Measurements from ENCODE around the gene TGFBR3. TPM values are rescaled to one million over a fixed set of nuclear protein-coding genes. Genes with fewer than 3 reads are reported as not detected.

The TGFBR3 gene
- total and polyA plus RNA-seq, 8 donors: 6.0 to 34.8 (median 21.4) TPM

DNA sequence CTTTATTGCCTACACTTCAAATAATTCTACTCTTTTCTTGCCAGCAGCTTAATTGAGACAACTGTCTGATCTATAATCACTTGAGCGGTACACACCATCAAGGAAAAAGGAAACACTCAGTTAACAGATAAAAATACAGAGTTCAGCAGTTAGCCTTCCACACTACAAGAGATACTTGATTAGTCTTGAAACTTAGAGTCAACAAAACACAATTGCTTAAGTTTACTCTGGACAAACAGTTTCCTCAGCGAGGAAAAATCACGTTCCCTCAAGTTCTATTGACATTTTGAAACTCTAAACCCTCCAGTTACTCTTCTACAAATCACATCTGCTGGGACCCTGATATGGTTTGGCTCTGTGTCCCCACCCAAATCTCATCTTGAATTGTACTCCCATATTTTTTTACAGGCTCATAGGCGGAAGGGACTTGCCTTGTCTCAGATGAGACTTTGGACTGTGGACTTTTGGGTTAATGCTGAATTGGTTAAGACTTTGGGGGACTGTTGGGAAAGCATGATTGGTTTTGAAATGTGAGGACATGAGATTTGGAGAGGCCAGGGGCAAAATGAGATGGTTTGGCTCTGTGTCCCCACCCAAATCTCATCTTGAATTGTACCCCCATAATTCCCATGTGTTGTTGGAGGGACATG is 244.9 kb downstream of the TGFBR3 start:
- 36 to 38% methylated on average over 4 of the region's 4 CpGs for WGBS, 2 donors
- DNase-seq: no peak
- ATAC-seq: no peak
- TF ChIP-seq, protein P1, sequence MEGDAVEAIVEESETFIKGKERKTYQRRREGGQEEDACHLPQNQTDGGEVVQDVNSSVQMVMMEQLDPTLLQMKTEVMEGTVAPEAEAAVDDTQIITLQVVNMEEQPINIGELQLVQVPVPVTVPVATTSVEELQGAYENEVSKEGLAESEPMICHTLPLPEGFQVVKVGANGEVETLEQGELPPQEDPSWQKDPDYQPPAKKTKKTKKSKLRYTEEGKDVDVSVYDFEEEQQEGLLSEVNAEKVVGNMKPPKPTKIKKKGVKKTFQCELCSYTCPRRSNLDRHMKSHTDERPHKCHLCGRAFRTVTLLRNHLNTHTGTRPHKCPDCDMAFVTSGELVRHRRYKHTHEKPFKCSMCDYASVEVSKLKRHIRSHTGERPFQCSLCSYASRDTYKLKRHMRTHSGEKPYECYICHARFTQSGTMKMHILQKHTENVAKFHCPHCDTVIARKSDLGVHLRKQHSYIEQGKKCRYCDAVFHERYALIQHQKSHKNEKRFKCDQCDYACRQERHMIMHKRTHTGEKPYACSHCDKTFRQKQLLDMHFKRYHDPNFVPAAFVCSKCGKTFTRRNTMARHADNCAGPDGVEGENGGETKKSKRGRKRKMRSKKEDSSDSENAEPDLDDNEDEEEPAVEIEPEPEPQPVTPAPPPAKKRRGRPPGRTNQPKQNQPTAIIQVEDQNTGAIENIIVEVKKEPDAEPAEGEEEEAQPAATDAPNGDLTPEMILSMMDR (IDR thresholded peaks at IDR 0.05): no peak
- no peak for FAIRE-seq
- Histone ChIP-seq H3K4me3 (no peak overlapping the region), H3K27me3 (no peaks in the 10 kb centered on the region), H3K9me3 (no peaks in the 10 kb centered on the region), H3K27ac (no peak overlapping the region), H3K4me1 (no peaks in the 10 kb centered on the region), H3K36me3 (no peaks in the 10 kb centered on the region)
- intact Hi-C loops (cut with DNase I): no loop called here

DNA sequence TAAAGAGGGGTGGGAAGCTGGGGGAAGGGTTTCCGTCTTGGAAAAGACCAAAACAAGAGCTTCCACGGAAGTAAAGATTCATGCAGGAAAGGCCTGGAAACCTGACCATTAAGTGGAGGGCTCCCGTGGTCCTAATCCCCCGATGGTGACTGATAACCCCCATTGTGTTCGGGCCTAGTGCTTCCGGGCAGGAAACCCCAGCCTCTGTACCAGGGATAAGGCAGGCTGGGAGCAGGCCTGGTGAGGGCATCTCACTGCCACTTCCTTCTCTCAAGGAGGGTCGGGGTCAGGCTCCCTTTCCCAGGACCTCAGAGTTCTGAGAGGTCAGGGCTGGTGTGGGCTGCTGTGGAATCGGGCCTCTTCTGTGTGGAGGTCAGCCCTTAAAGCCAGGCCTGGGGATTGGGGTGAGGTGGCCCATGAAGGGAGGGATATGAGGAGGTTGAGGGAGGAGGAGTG is 248.4 kb downstream of the TGFBR3 start:
- Histone ChIP-seq H3K9me3 (no peaks in the 10 kb centered on the region), H3K27ac (no peak overlapping the region)
- ATAC-seq: no peak

DNA sequence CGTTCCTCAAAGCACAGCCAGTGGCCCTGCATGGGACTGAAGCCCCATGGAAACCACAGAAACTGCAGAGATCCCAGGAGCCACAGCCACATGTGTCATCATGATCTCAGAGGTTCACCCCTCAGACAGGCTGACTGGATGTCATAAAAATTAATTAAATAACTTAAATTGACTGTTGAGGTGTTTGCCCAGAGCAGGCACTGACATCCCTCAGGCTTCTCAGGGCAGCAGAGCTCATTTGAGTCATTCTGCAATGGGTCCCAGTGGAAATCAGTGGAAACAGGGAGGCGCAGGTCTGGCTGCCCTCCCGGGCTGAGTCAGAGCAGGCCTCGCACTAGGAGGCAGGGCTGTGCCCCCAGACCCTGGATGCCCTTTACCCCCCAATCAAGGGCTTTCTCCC is 250.2 kb downstream of the TGFBR3 start:
- DNase-seq (no peak), ATAC-seq (no peak), FAIRE-seq (no peak)
- peaks cover 0 to 1% (median 0%) of the 10 kb centered on the region in 4 donors for H3K9me3 ChIP-seq
- H3K36me3 ChIP-seq: no peaks in the 10 kb centered on the region
- 86 to 89% methylated on average over 4 of the region's 4 CpGs for WGBS, 2 donors
- no peak overlapping the region for H3K27ac ChIP-seq
- H3K4me1 ChIP-seq: no peaks in the 10 kb centered on the region
- H3K27me3 ChIP-seq: no peaks in the 10 kb centered on the region
- TF ChIP-seq, protein P1 (IDR thresholded peaks at IDR 0.05): no peak
- intact Hi-C loops (cut with DNase I): no loop called here
- no peak overlapping the region for H3K4me3 ChIP-seq

More for the DNA sequence above, 248.4 kb downstream of the TGFBR3 start:
- intact Hi-C loops (cut with DNase I): no loop called here
- WGBS, 2 donors: 79 to 85% methylated on average over 8 of the region's 8 CpGs
- DNase-seq: no peak
- no peak overlapping the region for H3K4me3 ChIP-seq
- no peaks in the 10 kb centered on the region for H3K36me3 ChIP-seq
- FAIRE-seq: no peak
- H3K27me3 ChIP-seq: no peaks in the 10 kb centered on the region
- TF ChIP-seq, protein P1 (IDR thresholded peaks at IDR 0.05): no peak
- H3K4me1 ChIP-seq: no peaks in the 10 kb centered on the region

DNA sequence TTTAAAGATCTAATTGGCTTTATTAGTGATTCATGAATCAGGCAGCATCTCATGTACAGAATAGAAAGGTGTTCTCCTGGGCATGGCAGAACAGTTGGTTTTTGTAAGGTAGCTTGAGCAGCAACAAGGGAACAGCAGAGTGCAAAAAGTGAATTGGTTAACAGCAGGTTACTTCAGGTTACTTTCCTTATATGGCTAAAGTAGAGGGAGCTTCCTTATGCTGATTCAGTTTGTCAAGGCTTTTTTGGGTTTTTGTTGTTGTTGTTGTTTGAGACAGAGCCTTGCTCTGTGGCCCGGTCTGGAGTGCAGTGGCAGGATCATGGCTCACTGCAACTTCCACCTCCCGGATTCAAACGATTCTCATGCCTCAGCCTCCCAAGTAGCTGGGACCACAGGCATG is 252.5 kb downstream of the TGFBR3 start:
- intact Hi-C loops (cut with DNase I): no loop called here
- TF ChIP-seq, protein P1 (IDR thresholded peaks at IDR 0.05): no peak
- H3K36me3 ChIP-seq: no peaks in the 10 kb centered on the region
- no peak for ATAC-seq
- FAIRE-seq: no peak
- no peaks in the 10 kb centered on the region for H3K27me3 ChIP-seq
- no peak overlapping the region for H3K4me3 ChIP-seq
- no peak overlapping the region for H3K27ac ChIP-seq
- no peaks in the 10 kb centered on the region for H3K4me1 ChIP-seq
- H3K9me3 ChIP-seq: peaks cover 0 to 3% (median 0%) of the 10 kb centered on the region in 4 donors
- no peak for DNase-seq
- 90 to 95% methylated on average over 3 of the region's 3 CpGs for WGBS, 2 donors

DNA sequence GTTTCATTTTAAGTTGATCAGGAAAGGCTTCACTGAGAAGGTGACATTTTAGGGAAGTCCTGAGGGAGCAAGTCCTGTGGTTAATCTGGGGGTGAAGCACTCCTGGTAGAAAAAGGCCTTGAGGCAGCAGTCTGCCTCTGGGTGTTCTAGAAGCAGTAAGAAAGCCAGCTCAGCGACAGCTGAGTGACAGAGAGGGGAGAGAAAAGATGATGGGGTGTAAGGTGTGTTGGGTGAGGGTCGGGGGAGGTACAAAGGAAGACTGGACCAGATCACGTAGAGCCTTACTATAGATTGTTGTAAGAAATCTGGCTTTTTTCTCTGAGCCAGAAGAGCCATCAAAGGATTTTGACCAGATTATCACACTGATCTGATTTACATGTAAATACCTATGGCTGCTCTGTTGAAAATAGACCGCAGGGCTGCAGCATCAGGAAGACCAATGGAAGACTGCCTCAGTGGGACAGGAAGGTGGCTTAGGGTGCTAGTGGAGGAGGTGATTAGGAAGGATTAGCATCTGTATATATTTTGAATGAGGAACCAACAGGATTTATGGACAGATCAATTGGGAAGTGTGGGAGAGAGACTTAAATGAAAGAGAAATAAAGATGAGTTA is 254.1 kb downstream of the TGFBR3 start:
- Histone ChIP-seq H3K27ac (no peak overlapping the region), H3K9me3 (peaks cover 0 to 3% (median 0%) of the 10 kb centered on the region in 4 donors), H3K4me1 (no peaks in the 10 kb centered on the region), H3K4me3 (no peak overlapping the region), H3K36me3 (no peaks in the 10 kb centered on the region), H3K27me3 (no peaks in the 10 kb centered on the region)
- DNase-seq (no peak), ATAC-seq (no peak), FAIRE-seq (no peak)
- TF ChIP-seq, protein P1 (IDR thresholded peaks at IDR 0.05): no peak
- intact Hi-C loops (cut with DNase I): no loop called here
- WGBS, 2 donors: 76 to 86% methylated on average over 4 of the region's 4 CpGs

Measured in pancreas (tissue), 10 donors.